K562 (cell line): ENCODE results near the gene MICAL1. TPM values are rescaled to one million over a fixed set of nuclear protein-coding genes. Genes with fewer than 3 reads are reported as not detected.

Experiments
- CXXC5 ChIP-seq: fragments of 250-450 bp; sonication (Bioruptor Pico); IDR thresholded peaks from 2 replicates; pipeline ENCODE4 v1.8.0; 2022; ENCODE audit warnings: inconsistent platforms, mild to moderate bottlenecking, moderate library complexity
- KDM2B ChIP-seq: fragments of 250-450 bp; sonication (Bioruptor Pico); IDR thresholded peaks from 2 replicates; pipeline ENCODE4 v1.8.0; 2021; ENCODE audit warnings: mild to moderate bottlenecking, moderate library complexity
- NR2F6 ChIP-seq: fragments of 450-650 bp; formaldehyde crosslinking; IDR thresholded peaks from 2 replicates; pipeline ENCODE4 v1.4.0; 2020; ENCODE audit warnings: mild to moderate bottlenecking
- ZNF316 ChIP-seq: fragments of 450-650 bp; IDR thresholded peaks from 2 replicates; pipeline ENCODE4 v1.6.1; 2016
- ZNF778 ChIP-seq: fragments of 450-650 bp; formaldehyde crosslinking; IDR thresholded peaks from 2 replicates; pipeline ENCODE4 v1.4.0; 2020; ENCODE audit warnings: mild to moderate bottlenecking, moderate library complexity
- polyA plus RNA-seq, 8 experiments: library from polyadenylated mRNA; depleted of rRNA in 4 of 8; stranded (reverse) in 5 of 8; unstranded in 3 of 8; fragments of >200 nt; fragmentation: Nextera tagmentation in 2 of 8; fragmentation: Illumina TruSeq in 1 of 8; extraction: Ambion mirVana in 2 of 8; extraction: Trizol in 1 of 8; gene quantifications; 2 replicates each; pipeline versions ENCODE4 v1.2.1 to v1.2.3, GENCODE V29; 2011 to 2014; ENCODE audit warnings: inconsistent platforms in 1 of 8, missing spikeins in 1 of 8
- total RNA-seq, 7 experiments: library from RNA; depleted of rRNA in 6 of 7; stranded (reverse); fragments of >200 nt in 6 of 7; fragmentation: Illumina TruSeq in 2 of 7; extraction: Trizol in 2 of 7; gene quantifications; 2 replicates each; pipeline versions ENCODE4 v1.2.1 to v1.2.3, GENCODE V29; 2011 to 2021; ENCODE audit warnings: low replicate concordance in 1 of 7
- TF ChIP-seq, protein P1 (sequence below): fragments of 200-600 bp; sonication (generic); IDR thresholded peaks from one replicate; pipeline ENCODE4 v1.6.1; 2012; ENCODE audit warnings: mild to moderate bottlenecking, low read depth, low read length, inconsistent platforms
- TF ChIP-seq, protein P2 (sequence below), 2 experiments: fragments of 450-650 bp; conservative IDR thresholded peaks; 2 replicates each; pipeline ENCODE4 v1.6.1; 2017; ENCODE audit warnings: mild to moderate bottlenecking in 2 of 2, moderate library complexity in 2 of 2
- TF ChIP-seq, protein P3 (sequence below): fragments of 250-450 bp; sonication (Bioruptor Pico); IDR thresholded peaks from 2 replicates; pipeline ENCODE4 v1.5.0; 2021; ENCODE audit warnings: mild to moderate bottlenecking, moderate library complexity

MICAL1 gene
- total and polyA plus RNA-seq, 9 of the 15 experiments (the other 6 are each of a cell fraction or from before 2014, with no cell fraction given): 0.07 to 15.2 (median 7.0) TPM

DNA sequence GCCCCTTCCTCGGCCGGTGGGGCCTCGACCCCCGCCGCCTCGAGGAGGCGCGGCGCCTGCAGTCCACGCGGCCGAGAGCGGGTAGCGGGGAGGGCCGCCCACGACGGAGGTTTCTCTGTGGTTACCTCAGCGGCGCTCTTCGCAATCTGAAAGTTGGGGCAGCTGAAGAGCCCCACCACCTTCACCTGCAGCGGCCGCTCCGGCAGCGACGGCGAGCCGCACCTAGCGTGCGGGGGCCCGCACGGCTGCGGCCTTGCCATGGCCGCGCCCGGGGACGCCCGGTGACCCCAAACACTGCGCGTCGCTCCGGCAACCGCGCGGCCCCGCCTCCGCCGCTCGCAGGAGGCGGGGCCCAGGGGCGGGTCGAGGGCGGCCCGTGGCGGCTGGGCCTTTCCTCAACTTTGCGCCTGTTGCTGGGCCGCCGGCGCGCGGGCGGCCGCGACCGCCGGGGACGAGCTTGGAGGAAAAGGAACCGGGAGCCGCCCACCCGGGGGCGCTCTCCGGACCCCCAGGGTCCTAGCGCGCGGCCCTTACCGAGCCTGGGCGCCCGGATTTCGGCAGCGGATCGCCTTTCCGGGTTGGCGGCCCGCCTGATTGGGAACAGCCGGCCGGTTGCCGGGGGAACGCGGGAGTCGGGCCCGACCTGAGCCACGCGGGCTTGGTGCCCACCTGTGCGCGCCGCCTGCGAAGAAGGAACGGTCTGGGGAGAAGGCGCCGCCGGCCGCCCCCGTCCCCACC, 15.1 kb downstream of the MICAL1 start, which contains the start of the genes PPIL6 and SMPD2 (continued):
- TF ChIP-seq, protein P1, sequence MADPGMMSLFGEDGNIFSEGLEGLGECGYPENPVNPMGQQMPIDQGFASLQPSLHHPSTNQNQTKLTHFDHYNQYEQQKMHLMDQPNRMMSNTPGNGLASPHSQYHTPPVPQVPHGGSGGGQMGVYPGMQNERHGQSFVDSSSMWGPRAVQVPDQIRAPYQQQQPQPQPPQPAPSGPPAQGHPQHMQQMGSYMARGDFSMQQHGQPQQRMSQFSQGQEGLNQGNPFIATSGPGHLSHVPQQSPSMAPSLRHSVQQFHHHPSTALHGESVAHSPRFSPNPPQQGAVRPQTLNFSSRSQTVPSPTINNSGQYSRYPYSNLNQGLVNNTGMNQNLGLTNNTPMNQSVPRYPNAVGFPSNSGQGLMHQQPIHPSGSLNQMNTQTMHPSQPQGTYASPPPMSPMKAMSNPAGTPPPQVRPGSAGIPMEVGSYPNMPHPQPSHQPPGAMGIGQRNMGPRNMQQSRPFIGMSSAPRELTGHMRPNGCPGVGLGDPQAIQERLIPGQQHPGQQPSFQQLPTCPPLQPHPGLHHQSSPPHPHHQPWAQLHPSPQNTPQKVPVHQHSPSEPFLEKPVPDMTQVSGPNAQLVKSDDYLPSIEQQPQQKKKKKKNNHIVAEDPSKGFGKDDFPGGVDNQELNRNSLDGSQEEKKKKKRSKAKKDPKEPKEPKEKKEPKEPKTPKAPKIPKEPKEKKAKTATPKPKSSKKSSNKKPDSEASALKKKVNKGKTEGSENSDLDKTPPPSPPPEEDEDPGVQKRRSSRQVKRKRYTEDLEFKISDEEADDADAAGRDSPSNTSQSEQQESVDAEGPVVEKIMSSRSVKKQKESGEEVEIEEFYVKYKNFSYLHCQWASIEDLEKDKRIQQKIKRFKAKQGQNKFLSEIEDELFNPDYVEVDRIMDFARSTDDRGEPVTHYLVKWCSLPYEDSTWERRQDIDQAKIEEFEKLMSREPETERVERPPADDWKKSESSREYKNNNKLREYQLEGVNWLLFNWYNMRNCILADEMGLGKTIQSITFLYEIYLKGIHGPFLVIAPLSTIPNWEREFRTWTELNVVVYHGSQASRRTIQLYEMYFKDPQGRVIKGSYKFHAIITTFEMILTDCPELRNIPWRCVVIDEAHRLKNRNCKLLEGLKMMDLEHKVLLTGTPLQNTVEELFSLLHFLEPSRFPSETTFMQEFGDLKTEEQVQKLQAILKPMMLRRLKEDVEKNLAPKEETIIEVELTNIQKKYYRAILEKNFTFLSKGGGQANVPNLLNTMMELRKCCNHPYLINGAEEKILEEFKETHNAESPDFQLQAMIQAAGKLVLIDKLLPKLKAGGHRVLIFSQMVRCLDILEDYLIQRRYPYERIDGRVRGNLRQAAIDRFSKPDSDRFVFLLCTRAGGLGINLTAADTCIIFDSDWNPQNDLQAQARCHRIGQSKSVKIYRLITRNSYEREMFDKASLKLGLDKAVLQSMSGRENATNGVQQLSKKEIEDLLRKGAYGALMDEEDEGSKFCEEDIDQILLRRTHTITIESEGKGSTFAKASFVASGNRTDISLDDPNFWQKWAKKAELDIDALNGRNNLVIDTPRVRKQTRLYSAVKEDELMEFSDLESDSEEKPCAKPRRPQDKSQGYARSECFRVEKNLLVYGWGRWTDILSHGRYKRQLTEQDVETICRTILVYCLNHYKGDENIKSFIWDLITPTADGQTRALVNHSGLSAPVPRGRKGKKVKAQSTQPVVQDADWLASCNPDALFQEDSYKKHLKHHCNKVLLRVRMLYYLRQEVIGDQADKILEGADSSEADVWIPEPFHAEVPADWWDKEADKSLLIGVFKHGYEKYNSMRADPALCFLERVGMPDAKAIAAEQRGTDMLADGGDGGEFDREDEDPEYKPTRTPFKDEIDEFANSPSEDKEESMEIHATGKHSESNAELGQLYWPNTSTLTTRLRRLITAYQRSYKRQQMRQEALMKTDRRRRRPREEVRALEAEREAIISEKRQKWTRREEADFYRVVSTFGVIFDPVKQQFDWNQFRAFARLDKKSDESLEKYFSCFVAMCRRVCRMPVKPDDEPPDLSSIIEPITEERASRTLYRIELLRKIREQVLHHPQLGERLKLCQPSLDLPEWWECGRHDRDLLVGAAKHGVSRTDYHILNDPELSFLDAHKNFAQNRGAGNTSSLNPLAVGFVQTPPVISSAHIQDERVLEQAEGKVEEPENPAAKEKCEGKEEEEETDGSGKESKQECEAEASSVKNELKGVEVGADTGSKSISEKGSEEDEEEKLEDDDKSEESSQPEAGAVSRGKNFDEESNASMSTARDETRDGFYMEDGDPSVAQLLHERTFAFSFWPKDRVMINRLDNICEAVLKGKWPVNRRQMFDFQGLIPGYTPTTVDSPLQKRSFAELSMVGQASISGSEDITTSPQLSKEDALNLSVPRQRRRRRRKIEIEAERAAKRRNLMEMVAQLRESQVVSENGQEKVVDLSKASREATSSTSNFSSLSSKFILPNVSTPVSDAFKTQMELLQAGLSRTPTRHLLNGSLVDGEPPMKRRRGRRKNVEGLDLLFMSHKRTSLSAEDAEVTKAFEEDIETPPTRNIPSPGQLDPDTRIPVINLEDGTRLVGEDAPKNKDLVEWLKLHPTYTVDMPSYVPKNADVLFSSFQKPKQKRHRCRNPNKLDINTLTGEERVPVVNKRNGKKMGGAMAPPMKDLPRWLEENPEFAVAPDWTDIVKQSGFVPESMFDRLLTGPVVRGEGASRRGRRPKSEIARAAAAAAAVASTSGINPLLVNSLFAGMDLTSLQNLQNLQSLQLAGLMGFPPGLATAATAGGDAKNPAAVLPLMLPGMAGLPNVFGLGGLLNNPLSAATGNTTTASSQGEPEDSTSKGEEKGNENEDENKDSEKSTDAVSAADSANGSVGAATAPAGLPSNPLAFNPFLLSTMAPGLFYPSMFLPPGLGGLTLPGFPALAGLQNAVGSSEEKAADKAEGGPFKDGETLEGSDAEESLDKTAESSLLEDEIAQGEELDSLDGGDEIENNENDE: no peak
- TF ChIP-seq NR2F6 (CRISPR knock-in tag) (no peak), CXXC5 (CRISPR knock-in tag) (peak; percentile 95), KDM2B (no peak), ZNF316 (no peak), ZNF778 (CRISPR knock-in tag) (no peak)
- TF ChIP-seq, protein P2, sequence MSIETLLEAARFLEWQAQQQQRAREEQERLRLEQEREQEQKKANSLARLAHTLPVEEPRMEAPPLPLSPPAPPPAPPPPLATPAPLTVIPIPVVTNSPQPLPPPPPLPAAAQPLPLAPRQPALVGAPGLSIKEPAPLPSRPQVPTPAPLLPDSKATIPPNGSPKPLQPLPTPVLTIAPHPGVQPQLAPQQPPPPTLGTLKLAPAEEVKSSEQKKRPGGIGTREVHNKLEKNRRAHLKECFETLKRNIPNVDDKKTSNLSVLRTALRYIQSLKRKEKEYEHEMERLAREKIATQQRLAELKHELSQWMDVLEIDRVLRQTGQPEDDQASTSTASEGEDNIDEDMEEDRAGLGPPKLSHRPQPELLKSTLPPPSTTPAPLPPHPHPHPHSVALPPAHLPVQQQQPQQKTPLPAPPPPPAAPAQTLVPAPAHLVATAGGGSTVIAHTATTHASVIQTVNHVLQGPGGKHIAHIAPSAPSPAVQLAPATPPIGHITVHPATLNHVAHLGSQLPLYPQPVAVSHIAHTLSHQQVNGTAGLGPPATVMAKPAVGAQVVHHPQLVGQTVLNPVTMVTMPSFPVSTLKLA (conservative IDR thresholded peaks at IDR 0.05): peak; percentile 74 to 85
- TF ChIP-seq, protein P3, sequence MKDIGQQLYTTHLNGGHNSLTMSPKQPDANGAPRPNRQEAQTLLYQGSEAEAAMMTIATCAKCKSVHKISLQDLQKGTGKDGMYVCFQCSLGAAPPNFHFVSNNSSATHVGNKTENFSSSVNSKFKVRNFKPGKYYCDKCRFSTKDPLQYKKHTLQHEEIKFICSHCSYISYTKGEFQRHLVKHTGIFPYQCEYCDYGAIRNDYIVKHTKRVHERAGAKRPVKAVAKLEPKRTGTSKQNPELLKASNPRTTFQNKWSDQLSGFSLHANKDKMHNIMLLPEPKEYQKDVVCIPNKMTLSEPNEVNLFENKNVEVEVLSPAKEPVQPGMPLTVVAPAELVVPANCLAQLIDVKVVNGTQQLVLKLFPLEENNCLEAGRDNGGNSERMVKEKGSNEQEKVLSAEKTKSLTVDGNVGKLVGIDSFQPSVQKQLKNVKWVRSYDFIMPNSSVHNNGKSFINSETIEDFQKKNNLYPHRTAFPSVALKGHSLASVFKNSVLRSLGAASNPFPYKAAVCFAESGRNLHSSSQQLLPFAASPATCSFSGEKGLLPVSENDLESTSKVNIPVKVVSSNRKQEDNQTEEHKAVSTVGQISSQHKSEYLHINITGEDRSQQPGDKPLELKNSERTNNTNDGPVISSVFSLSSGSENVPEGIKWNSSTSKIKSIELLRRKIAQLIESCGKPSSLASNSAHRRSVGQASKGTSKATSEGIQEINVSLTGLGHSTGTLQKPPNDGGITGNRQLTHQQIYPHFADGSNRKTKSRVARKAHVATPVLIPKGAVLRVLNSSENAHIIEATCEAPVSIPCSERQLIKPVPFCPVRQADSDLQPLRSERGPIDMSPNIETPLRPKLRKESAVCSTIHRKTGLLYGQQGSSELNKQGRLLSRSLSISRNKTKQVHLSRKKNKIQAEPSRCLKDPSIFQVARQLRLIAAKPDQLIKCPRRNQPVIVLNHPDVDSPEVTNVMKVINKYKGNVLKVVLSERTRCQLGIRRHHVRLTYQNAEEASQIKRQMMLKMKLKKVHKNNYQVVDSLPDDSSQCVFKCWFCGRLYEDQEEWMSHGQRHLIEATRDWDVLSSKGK (CRISPR knock-in tag): no peak
